A549 (cell line): ENCODE measurements around the gene KCNH6. TPM values are rescaled to one million over a fixed set of nuclear protein-coding genes. Genes with fewer than 3 reads are reported as not detected.

ENCODE experiments used
- ATAC-seq, 2 experiments: fragments of 200-7000 bp in 1 of 2; fragments of >200 bp in 1 of 2; cut with Nextera tagmentation in 1 of 2; cut with Tn5 transposase in 1 of 2; 3 replicates each; pipeline versions ENCODE4 v1.8.0 to v1.9.1; 2018 to 2020; ENCODE audit warnings: mild to moderate bottlenecking in 1 of 2, moderate library complexity in 1 of 2
- CTCF ChIA-PET: fragments of 300-600 bp; sonication (Branson Sonifier 250); formaldehyde crosslinking; extraction: SDS; loops from one replicate; lab custom pipeline; 2021; ENCODE audit warnings: antibody characterized with exemption, inconsistent platforms; lab: Yijun Ruan, JAX
- POLR2A ChIA-PET: fragments of 350-600 bp; formaldehyde crosslinking; extraction: SDS; loops from one replicate; lab custom pipeline; 2021; ENCODE audit warnings: antibody characterized with exemption, inconsistent platforms; lab: Yijun Ruan, JAX
- DNase-seq, 2 experiments: peaks; one replicate each; pipeline versions ENCODE4 v3.0.0 to v3.0.0-alpha.2; 2011 to 2016; ENCODE audit warnings: low read depth in 1 of 2, low spot score in 1 of 2
- FAIRE-seq: peaks from 2 replicates; lab custom pipeline; 2011; peaks lifted over from hg19 to GRCh38; lab: Jason Lieb, UNC
- H3K27ac ChIP-seq, 2 experiments: fragments of >200 bp; sonication (Bioruptor Twin); formaldehyde crosslinking; 3 replicates each; pipeline ENCODE4 v1.5.1; 2016 to 2017
- H3K4me1 ChIP-seq: fragments of >200 bp; sonication (Bioruptor Twin); formaldehyde crosslinking; 3 replicates; pipeline ENCODE4 v1.6.1; 2016
- H3K4me2 ChIP-seq: fragments of >200 bp; sonication (Bioruptor Twin); formaldehyde crosslinking; 3 replicates; pipeline ENCODE4 v1.6.1; 2016
- H3K4me3 ChIP-seq: fragments of >200 bp; sonication (Bioruptor Twin); formaldehyde crosslinking; 3 replicates; pipeline ENCODE4 v1.5.1; 2016
- H3K9me3 ChIP-seq: fragments of >200 bp; sonication (Bioruptor Twin); formaldehyde crosslinking; 3 replicates; pipeline ENCODE4 v1.6.1; 2016
- BCL3 ChIP-seq: fragments of >200 bp; sonication (Bioruptor Twin); formaldehyde crosslinking; IDR thresholded peaks from 3 replicates; pipeline ENCODE4 v1.6.1; 2016
- BHLHE40 ChIP-seq: IDR thresholded peaks from 2 replicates; pipeline ENCODE4 v1.6.1; 2012; ENCODE audit warnings: low read depth, low read length, inconsistent platforms
- CHD4 ChIP-seq: fragments of 200-600 bp; sonication (generic); IDR thresholded peaks from 2 replicates; pipeline ENCODE4 v1.6.1; 2016; ENCODE audit warnings: antibody characterized with exemption, mild to moderate bottlenecking, borderline replicate concordance
- E2F6 ChIP-seq: IDR thresholded peaks from 2 replicates; pipeline ENCODE4 v1.6.1; 2012; ENCODE audit warnings: low read depth, borderline replicate concordance
- EHF ChIP-seq: fragments of 250-450 bp; sonication (Bioruptor Pico); IDR thresholded peaks from 2 replicates; pipeline ENCODE4 v1.5.0; 2020; ENCODE audit warnings: mild to moderate bottlenecking
- EHMT2 ChIP-seq: fragments of 200-600 bp; sonication (generic); IDR thresholded peaks from 2 replicates; pipeline ENCODE4 v1.6.1; 2016; ENCODE audit warnings: antibody characterized with exemption, low read depth, mild to moderate bottlenecking, moderate library complexity
- EP300 ChIP-seq, 2 experiments: fragments of >200 bp; sonication (Bioruptor Twin); formaldehyde crosslinking; IDR thresholded peaks; 2 replicates in 1 of 2; 3 replicates in 1 of 2; pipeline ENCODE4 v1.6.1; 2016 to 2017
- ESRRA ChIP-seq: fragments of 150-350 bp; IDR thresholded peaks from 2 replicates; pipeline ENCODE4 v1.6.1; 2014; ENCODE audit warnings: mild to moderate bottlenecking, low read length, borderline replicate concordance
- FOSB ChIP-seq: fragments of 250-450 bp; sonication (Bioruptor Pico); IDR thresholded peaks from 2 replicates; pipeline ENCODE4 v1.5.0; 2020; ENCODE audit warnings: mild to moderate bottlenecking, moderate library complexity
- GATA3 ChIP-seq: IDR thresholded peaks from 2 replicates; pipeline ENCODE4 v1.6.1; 2012; ENCODE audit warnings: borderline replicate concordance
- HDAC2 ChIP-seq: fragments of 200-600 bp; sonication (generic); IDR thresholded peaks from 2 replicates; pipeline ENCODE4 v1.6.1; 2016
- HOXA7 ChIP-seq: fragments of 250-450 bp; sonication (Bioruptor Pico); IDR thresholded peaks from 2 replicates; pipeline ENCODE4 v1.5.0; 2020; ENCODE audit warnings: mild to moderate bottlenecking, moderate library complexity
- HOXB13 ChIP-seq: fragments of 250-450 bp; sonication (Bioruptor Pico); IDR thresholded peaks from 2 replicates; pipeline ENCODE4 v1.5.0; 2020; ENCODE audit warnings: low read depth, mild to moderate bottlenecking, moderate library complexity
- HOXB5 ChIP-seq: fragments of 250-450 bp; sonication (Bioruptor Pico); IDR thresholded peaks from 2 replicates; pipeline ENCODE4 v1.5.0; 2020; ENCODE audit warnings: mild to moderate bottlenecking, moderate library complexity
- JUN ChIP-seq, 2 experiments: fragments of >200 bp; sonication (Bioruptor Twin); formaldehyde crosslinking; IDR thresholded peaks; 2 replicates in 1 of 2; 3 replicates in 1 of 2; pipeline ENCODE4 v1.6.1; 2016 to 2017
- JUNB ChIP-seq: fragments of >200 bp; sonication (Bioruptor Twin); formaldehyde crosslinking; IDR thresholded peaks from 2 replicates; pipeline ENCODE4 v1.6.1; 2016
- KDM5A ChIP-seq: fragments of 200-600 bp; sonication (generic); IDR thresholded peaks from 2 replicates; pipeline ENCODE4 v1.6.1; 2016; ENCODE audit warnings: antibody characterized with exemption, mild to moderate bottlenecking
- MAFK ChIP-seq: fragments of 450-650 bp; IDR thresholded peaks from 2 replicates; pipeline ENCODE4 v1.6.1; 2014; ENCODE audit not compliant: partially characterized antibody
- MAX ChIP-seq: IDR thresholded peaks from 2 replicates; pipeline ENCODE4 v1.6.1; 2012
- MAZ ChIP-seq: fragments of 150-350 bp; IDR thresholded peaks from 2 replicates; pipeline ENCODE4 v1.6.1; 2014; ENCODE audit warnings: antibody characterized with exemption, low read depth, low read length, borderline replicate concordance
- NPAS2 ChIP-seq: fragments of 250-450 bp; sonication (Bioruptor Pico); IDR thresholded peaks from 2 replicates; pipeline ENCODE4 v1.8.0; 2022; ENCODE audit warnings: mild to moderate bottlenecking, moderate library complexity, borderline replicate concordance
- NR3C1 ChIP-seq: fragments of >200 bp; sonication (Bioruptor Twin); formaldehyde crosslinking; IDR thresholded peaks from 3 replicates; pipeline ENCODE4 v1.6.1; 2017
- PHF8 ChIP-seq: fragments of 200-600 bp; sonication (generic); IDR thresholded peaks from 2 replicates; pipeline ENCODE4 v1.6.1; 2016; ENCODE audit warnings: low read depth, mild to moderate bottlenecking, antibody characterized with exemption, moderate library complexity, borderline replicate concordance
- POLR2AphosphoS2 ChIP-seq: conservative IDR thresholded peaks from 2 replicates; pipeline ENCODE4 v1.6.1; 2012; ENCODE audit warnings: low read length, improper control_type of control experiment, inconsistent platforms
- RARB ChIP-seq: fragments of 250-450 bp; sonication (Bioruptor Pico); IDR thresholded peaks from 2 replicates; pipeline ENCODE4 v1.8.0; 2021; ENCODE audit warnings: mild to moderate bottlenecking, moderate library complexity
- RFX5 ChIP-seq: fragments of 450-650 bp; IDR thresholded peaks from 2 replicates; pipeline ENCODE4 v1.7.1; 2014; ENCODE audit warnings: antibody characterized with exemption, mild to moderate bottlenecking, moderate library complexity
- RNF2 ChIP-seq: fragments of 200-600 bp; sonication (generic); IDR thresholded peaks from 2 replicates; pipeline ENCODE4 v1.6.1; 2016; ENCODE audit warnings: low read depth, mild to moderate bottlenecking, antibody characterized with exemption, moderate library complexity, borderline replicate concordance
- SREBF2 ChIP-seq: fragments of 450-650 bp; IDR thresholded peaks from 2 replicates; pipeline ENCODE4 v1.6.1; 2014; ENCODE audit warnings: mild to moderate bottlenecking, moderate library complexity
- ZFP36 ChIP-seq: fragments of 450-650 bp; IDR thresholded peaks from 2 replicates; pipeline ENCODE4 v1.6.1; 2014; ENCODE audit warnings: borderline replicate concordance; ENCODE audit not compliant: partially characterized antibody
- ZNF302 ChIP-seq: fragments of 250-450 bp; sonication (Bioruptor Pico); IDR thresholded peaks from 2 replicates; pipeline ENCODE4 v1.9.0; 2021; ENCODE audit warnings: inconsistent platforms, mild to moderate bottlenecking, moderate library complexity
- WGBS: methylation state at CpG from one replicate; pipeline ENCODE4 v1.1.6; 2017; ENCODE audit errors: missing lambda C conversion rate; 5-methylcytosine and 5-hydroxymethylcytosine counted together
- polyA plus RNA-seq, 4 experiments: library from polyadenylated mRNA; depleted of rRNA in 3 of 4; stranded (reverse); fragments of >200 nt; fragmentation: RNase III in 1 of 4; extraction: RNeasy Plus Mini Kit Qiagen cat#74134 plus additional on column Dnase treatment in 1 of 4; gene quantifications; 2 replicates in 3 of 4; 3 replicates in 1 of 4; pipeline ENCODE4 v1.2.3, GENCODE V29; 2011 to 2017
- TF ChIP-seq, protein P1 (sequence below): fragments of 250-450 bp; sonication (Bioruptor Pico); IDR thresholded peaks from 2 replicates; pipeline ENCODE4 v1.5.0; 2020; ENCODE audit warnings: low read depth, mild to moderate bottlenecking, moderate library complexity

The KCNH6 gene
- polyA plus RNA-seq, 2 of the 4 experiments (the other 2 are of a cell fraction): not detected

DNA sequence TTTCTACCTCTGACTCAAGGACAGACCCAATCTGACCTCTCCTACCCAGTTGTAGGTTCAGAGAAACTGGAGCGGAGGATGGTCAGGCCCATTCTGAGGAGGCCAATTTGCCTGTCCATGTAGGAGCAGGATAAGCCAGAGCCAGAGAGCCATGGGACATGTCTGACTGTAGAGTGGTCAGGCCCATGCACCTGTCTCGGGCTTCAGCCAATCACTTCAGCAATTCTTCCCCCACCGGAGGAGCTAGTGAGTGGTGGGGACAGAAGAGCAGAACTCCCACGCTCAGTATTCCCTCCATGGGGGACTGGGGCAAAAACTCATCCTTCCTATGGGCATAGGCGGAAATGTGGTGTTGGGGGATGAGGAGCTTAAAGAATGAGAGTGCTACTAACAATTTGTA is 41.4 kb downstream of the KCNH6 start:
- POLR2A ChIA-PET: no interaction called here
- no peak for FAIRE-seq
- no peak overlapping the region for H3K4me2 ChIP-seq

GRCh38 chr17:63567229-63567628 is 44.1 kb downstream of the KCNH6 start:
- TF ChIP-seq BCL3: no peak
- TF ChIP-seq MAZ: no peak
- TF ChIP-seq PHF8: no peak
- TF ChIP-seq EHF (CRISPR knock-in tag): no peak
- TF ChIP-seq JUNB: no peak
- no peak for TF ChIP-seq ZFP36
- WGBS: 92% methylated on average over 1 of the region's 1 CpG
- Histone ChIP-seq H3K4me2 (no peak overlapping the region), H3K4me3 (no peak overlapping the region), H3K27ac (no peak overlapping the region), H3K4me1 (peaks cover 8% of the 10 kb centered on the region; the same call in 1 of the 3 replicates), H3K9me3 (no peaks in the 10 kb centered on the region)
- no peak for FAIRE-seq
- no peak for DNase-seq
- POLR2A ChIA-PET: no interaction called here
- ATAC-seq: no peak
- CTCF ChIA-PET: interaction anchor here (0.8 to 2.7 kb wide), 6 partner anchors 16 to 142 kb away, joined by 3 to 13 read pairs (median 4); partner anchors contain the start of gene MAP3K3

More for the DNA sequence above, 41.4 kb downstream of the KCNH6 start:
- Histone ChIP-seq H3K4me3 (no peak overlapping the region), H3K9me3 (no peaks in the 10 kb centered on the region), H3K27ac (no peak overlapping the region), H3K4me1 (no peaks in the 10 kb centered on the region)
- WGBS: 92% methylated on average over 5 of the region's 5 CpGs
- ATAC-seq: peak in 1 of 2 experiments; percentile 49; a peak in 3 of 6 replicates
- TF ChIP-seq JUN (IDR thresholded peaks at IDR 0.05) (no peak), ESRRA (no peak), HDAC2 (no peak), ZNF302 (CRISPR knock-in tag) (no peak), RARB (CRISPR knock-in tag) (no peak), GATA3 (no peak), BHLHE40 (no peak), MAX (no peak), KDM5A (no peak), HOXB13 (CRISPR knock-in tag) (no peak)
- TF ChIP-seq, protein P1, sequence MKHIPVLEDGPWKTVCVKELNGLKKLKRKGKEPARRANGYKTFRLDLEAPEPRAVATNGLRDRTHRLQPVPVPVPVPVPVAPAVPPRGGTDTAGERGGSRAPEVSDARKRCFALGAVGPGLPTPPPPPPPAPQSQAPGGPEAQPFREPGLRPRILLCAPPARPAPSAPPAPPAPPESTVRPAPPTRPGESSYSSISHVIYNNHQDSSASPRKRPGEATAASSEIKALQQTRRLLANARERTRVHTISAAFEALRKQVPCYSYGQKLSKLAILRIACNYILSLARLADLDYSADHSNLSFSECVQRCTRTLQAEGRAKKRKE (CRISPR knock-in tag): no peak
- CTCF ChIA-PET: interaction anchor here (0.9 to 1.9 kb wide), 4 partner anchors 47 to 139 kb away, joined by 3 to 7 read pairs (median 6); no protein-coding TSS in a partner anchor
- no peak for DNase-seq

DNA sequence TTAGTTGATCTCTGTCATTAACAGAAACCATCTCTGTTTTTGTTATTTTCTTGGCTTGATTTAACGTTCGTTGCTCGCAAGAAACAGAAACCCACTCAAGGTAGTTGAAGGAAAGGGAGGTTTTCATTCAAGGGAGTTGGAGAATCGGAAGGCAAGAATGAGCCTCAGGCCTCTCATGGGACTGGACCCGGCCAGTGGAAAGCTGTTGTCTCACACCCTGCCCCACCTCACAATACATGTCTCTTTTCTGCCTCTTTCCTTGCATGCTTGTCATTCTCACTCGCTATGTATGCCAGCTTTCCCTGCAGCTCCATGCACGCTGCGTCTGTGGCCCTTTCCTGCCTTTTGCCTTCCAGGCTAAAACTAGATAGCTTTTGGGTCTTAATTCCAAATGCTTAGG is 45.4 kb downstream of the KCNH6 start:
- ATAC-seq (no peak), DNase-seq (no peak), FAIRE-seq (no peak)
- Histone ChIP-seq H3K4me2 (no peak overlapping the region), H3K27ac (no peak overlapping the region), H3K4me1 (peaks cover 8% of the 10 kb centered on the region; the same call in 1 of the 3 replicates), H3K4me3 (no peak overlapping the region), H3K9me3 (no peaks in the 10 kb centered on the region)
- TF ChIP-seq NPAS2 (CRISPR knock-in tag) (no peak), CHD4 (no peak), ZFP36 (no peak), POLR2AphosphoS2 (no peak), MAX (no peak), GATA3 (no peak), RFX5 (no peak), E2F6 (no peak), MAFK (no peak), NR3C1 (no peak), HDAC2 (no peak), BCL3 (no peak), BHLHE40 (no peak), HOXA7 (CRISPR knock-in tag) (no peak), FOSB (CRISPR knock-in tag) (no peak), RNF2 (no peak), HOXB5 (CRISPR knock-in tag) (no peak), SREBF2 (no peak), EP300 (IDR thresholded peaks at IDR 0.05) (no peak), EHMT2 (no peak)
- ChIA-PET CTCF (interaction anchor here (0.6 to 2.7 kb wide), 8 partner anchors 10 to 164 kb away, joined by 3 to 15 read pairs (median 4); no protein-coding TSS in a partner anchor), POLR2A (no interaction called here)
- WGBS: 89% methylated on average over 8 of the region's 8 CpGs
